Measurements from ENCODE around the gene FAM193B.

Gene FAM193B

GRCh38 chr5:177554474-177555111 is at the start of gene FAM193B:
Gene FAM193B (minus strand): TSS chr5:177554563. CDS start chr5:177554458, 105 bp downstream.
- DNase-seq: peak; percentile 92

- no peak for DNase-seq
These were observed 49.8 kb upstream of the FAM193B start for GRCh38 chr5:177604116-177604521.

- no peak for DNase-seq
These were observed 49.3 kb upstream of the FAM193B start for GRCh38 chr5:177603631-177604030.

GRCh38 chr5:177602458-177602830 is 48.1 kb upstream of the FAM193B start:
- no peak for DNase-seq

GRCh38 chr5:177601577-177602457 is 47.5 kb upstream of the FAM193B start:
- DNase-seq: no peak

- no peak for DNase-seq
These were observed 46.8 kb upstream of the FAM193B start for GRCh38 chr5:177601126-177601525.

- peak; percentile 25 for DNase-seq
These were observed 46.2 kb upstream of the FAM193B start for GRCh38 chr5:177600508-177601018.

GRCh38 chr5:177599731-177600507 is 45.6 kb upstream of the FAM193B start, which contains the start of gene B4GALT7:
Gene B4GALT7 (plus strand): TSS chr5:177600132. CDS start chr5:177600211, 79 bp downstream.
- DNase-seq: peak; percentile 82

- no peak for DNase-seq
These were observed 44.1 kb upstream of the FAM193B start for GRCh38 chr5:177598477-177598876.

GRCh38 chr5:177596775-177597238 is 42.4 kb upstream of the FAM193B start:
- no peak for DNase-seq

GRCh38 chr5:177595991-177596774 is 41.8 kb upstream of the FAM193B start:
- DNase-seq: no peak

GRCh38 chr5:177595026-177595585 is 40.7 kb upstream of the FAM193B start:
- DNase-seq: no peak

- DNase-seq: no peak
These were observed 39.7 kb upstream of the FAM193B start for GRCh38 chr5:177594071-177594470.

GRCh38 chr5:177593511-177593910 is 39.1 kb upstream of the FAM193B start:
- no peak for DNase-seq

- no peak for DNase-seq
These were observed 38.5 kb upstream of the FAM193B start for GRCh38 chr5:177592905-177593304.

GRCh38 chr5:177592010-177592834 is 37.9 kb upstream of the FAM193B start, which contains the start of gene TMED9:
Gene TMED9 (plus strand): TSS chr5:177592203. CDS start chr5:177592215, 12 bp downstream.
- peak; percentile 82 for DNase-seq

- no peak for DNase-seq
These were observed 37.3 kb upstream of the FAM193B start for GRCh38 chr5:177591690-177592009.

- DNase-seq: no peak
These were observed 36.0 kb upstream of the FAM193B start for GRCh38 chr5:177590406-177590805.

- DNase-seq: no peak
These were observed 34.1 kb upstream of the FAM193B start for GRCh38 chr5:177588413-177588909.

- no peak for DNase-seq
These were observed 24.0 kb upstream of the FAM193B start for GRCh38 chr5:177578316-177578715.

- no peak for DNase-seq
These were observed 21.8 kb upstream of the FAM193B start for GRCh38 chr5:177576169-177576568.

Measured in fibroblast of skin of right biceps (primary cell).